Muscle of back (tissue), 11 donors: Measurements from ENCODE around the gene KRT26. TPM values are rescaled to one million over a fixed set of nuclear protein-coding genes. Genes with fewer than 3 reads are reported as not detected.
"Not testable (repeated sequence)": the region's sequence is repeated elsewhere in the genome, so short reads cannot be mapped to it uniquely, and the experiment has no call there.

Source experiments
- DNase-seq, 3 donors: peaks; one replicate each; pipeline versions ENCODE4 v3.0.0 to v3.0.0-alpha.2; 2013
- polyA plus RNA-seq, 10 donors: library from polyadenylated mRNA; unstranded; fragments of 120-200 nt; gene quantifications; one replicate each; pipeline ENCODE4 v1.2.1, GENCODE V29; 2013; ENCODE audit not compliant: insufficient read length in 10 of 10

Gene KRT26
- polyA plus RNA-seq, 10 donors = not detected

- no peak for DNase-seq
These were observed 22.5 kb upstream of the KRT26 start for GRCh38 chr17:40794466-40794865.

- DNase-seq = no peak
These were observed 21.8 kb upstream of the KRT26 start for GRCh38 chr17:40793832-40794231.

GRCh38 chr17:40791787-40792436, 19.9 kb upstream of the KRT26 start:
- peak; percentile 34 to 81 (median 66) for DNase-seq

GRCh38 chr17:40791111-40791510, 19.1 kb upstream of the KRT26 start:
- peak; percentile 10 to 66 (median 37) for DNase-seq

GRCh38 chr17:40782450-40782849, 10.4 kb upstream of the KRT26 start, which contains the start of gene KRT27:
Gene KRT27 (minus strand): TSS chr17:40782550. CDS start chr17:40782493, 57 bp downstream.
- DNase-seq = no peak

GRCh38 chr17:40779181-40779909, 7.3 kb upstream of the KRT26 start:
- no peak for DNase-seq

GRCh38 chr17:40778461-40778860, 6.5 kb upstream of the KRT26 start:
- DNase-seq = no peak

GRCh38 chr17:40777971-40778370, 6.0 kb upstream of the KRT26 start:
- DNase-seq = no peak

GRCh38 chr17:40777459-40777858, 5.5 kb upstream of the KRT26 start:
- DNase-seq = no peak

GRCh38 chr17:40775945-40776344, 3.9 kb upstream of the KRT26 start:
- DNase-seq = peak in 1 of 3 donors; percentile 25

- no peak for DNase-seq
These were observed 6.3 kb downstream of the KRT26 start for GRCh38 chr17:40765657-40766056.

GRCh38 chr17:40763752-40764151, 8.2 kb downstream of the KRT26 start:
- DNase-seq = no peak

GRCh38 chr17:40760105-40761016, 11.6 kb downstream of the KRT26 start:
- no peak for DNase-seq

- no peak for DNase-seq
These were observed 16.8 kb downstream of the KRT26 start, which contains the start of gene KRT25 for GRCh38 chr17:40755231-40755630. Gene KRT25 (minus strand): TSS chr17:40755331. CDS start chr17:40755271, 60 bp downstream.

GRCh38 chr17:40753804-40754203, 18.2 kb downstream of the KRT26 start:
- DNase-seq = no peak

GRCh38 chr17:40751065-40751464, 20.9 kb downstream of the KRT26 start:
- DNase-seq = no peak

- no peak for DNase-seq
These were observed 21.6 kb downstream of the KRT26 start for GRCh38 chr17:40750391-40750790.

- DNase-seq = not testable (repeated sequence)
These were observed 23.3 kb downstream of the KRT26 start for GRCh38 chr17:40748666-40749065.

GRCh38 chr17:40738553-40738952, 33.4 kb downstream of the KRT26 start:
- DNase-seq = no peak

GRCh38 chr17:40735016-40735415, 37.0 kb downstream of the KRT26 start:
- DNase-seq = no peak

GRCh38 chr17:40734018-40734417, 38.0 kb downstream of the KRT26 start:
- DNase-seq = no peak

GRCh38 chr17:40730970-40731369, 41.0 kb downstream of the KRT26 start:
- no peak for DNase-seq
